ENCODE data around the gene PGBD5.
"Not testable (repeated sequence)": the region's sequence is repeated elsewhere in the genome, so short reads cannot be mapped to it uniquely, and the experiment has no call there.

Gene PGBD5

GRCh38 chr1:230407351-230407750 is 18.8 kb downstream of the PGBD5 start:
- TF ChIP-seq CTCF (IDR thresholded peaks at IDR 0.05; ENCODE audit: control insufficient read depth, insufficient read depth, low read depth, low read length, missing control alignments), result no peak
- no peak for DNase-seq (ENCODE audit: low read depth)
- H3K4me3 ChIP-seq (ENCODE audit: control insufficient read depth, low read depth, low read length), result no peak overlapping the region

GRCh38 chr1:230406727-230407126 is 19.4 kb downstream of the PGBD5 start:
- not testable (repeated sequence) for DNase-seq (ENCODE audit: low read depth); H3K4me3 ChIP-seq (ENCODE audit: control insufficient read depth, low read depth, low read length)

GRCh38 chr1:230403442-230403841 is 22.7 kb downstream of the PGBD5 start:
- TF ChIP-seq CTCF (IDR thresholded peaks at IDR 0.05; ENCODE audit: control insufficient read depth, insufficient read depth, low read depth, low read length, missing control alignments), result no peak
- H3K4me3 ChIP-seq (ENCODE audit: control insufficient read depth, low read depth, low read length), result no peak overlapping the region
- DNase-seq (ENCODE audit: low read depth), result no peak

- no peak for DNase-seq (ENCODE audit: low read depth)
- no peak for TF ChIP-seq CTCF (IDR thresholded peaks at IDR 0.05; ENCODE audit: control insufficient read depth, insufficient read depth, low read depth, low read length, missing control alignments)
- H3K4me3 ChIP-seq (ENCODE audit: control insufficient read depth, low read depth, low read length), result no peak overlapping the region
Measured at GRCh38 chr1:230401763-230402294, 24.3 kb downstream of the PGBD5 start.

- no peak for TF ChIP-seq CTCF (IDR thresholded peaks at IDR 0.05; ENCODE audit: control insufficient read depth, insufficient read depth, low read depth, low read length, missing control alignments)
- H3K4me3 ChIP-seq (ENCODE audit: control insufficient read depth, low read depth, low read length), result no peak overlapping the region
- DNase-seq (ENCODE audit: low read depth), result no peak
Measured at GRCh38 chr1:230401101-230401500, 25.0 kb downstream of the PGBD5 start.

- H3K4me3 ChIP-seq (ENCODE audit: control insufficient read depth, low read depth, low read length), result no peak overlapping the region
- TF ChIP-seq CTCF (IDR thresholded peaks at IDR 0.05; ENCODE audit: control insufficient read depth, insufficient read depth, low read depth, low read length, missing control alignments), result no peak
Measured at GRCh38 chr1:230400007-230400344, 26.2 kb downstream of the PGBD5 start.

GRCh38 chr1:230399321-230400006 is 26.7 kb downstream of the PGBD5 start:
- H3K4me3 ChIP-seq (ENCODE audit: control insufficient read depth, low read depth, low read length), result no peak overlapping the region
- DNase-seq (ENCODE audit: low read depth), result no peak
- TF ChIP-seq CTCF (IDR thresholded peaks at IDR 0.05; ENCODE audit: control insufficient read depth, insufficient read depth, low read depth, low read length, missing control alignments), result no peak

More at GRCh38 chr1:230400007-230400344, 26.2 kb downstream of the PGBD5 start:
- DNase-seq (ENCODE audit: low read depth), result no peak

Data from AG09309 (cell line).